Urinary bladder (tissue), 4 donors: Measurements from ENCODE around the gene PCED1B. TPM values are rescaled to one million over a fixed set of nuclear protein-coding genes. Genes with fewer than 3 reads are reported as not detected.

Experiments used
- DNase-seq: peaks from one replicate; pipeline ENCODE4 v3.0.0-alpha.2; 2015; ENCODE audit errors: extremely low spot score
- H3K27ac ChIP-seq: one replicate; pipeline ENCODE4 v1.5.1; 2013; ENCODE audit warnings: low read depth, mild to moderate bottlenecking, moderate library complexity
- H3K36me3 ChIP-seq: one replicate; pipeline ENCODE4 v1.6.1; 2013; ENCODE audit warnings: mild to moderate bottlenecking, moderate library complexity; ENCODE audit not compliant: insufficient read depth
- H3K4me1 ChIP-seq: one replicate; pipeline ENCODE4 v1.6.1; 2013; ENCODE audit warnings: mild to moderate bottlenecking, moderate library complexity; ENCODE audit not compliant: insufficient read depth
- H3K4me3 ChIP-seq: one replicate; pipeline ENCODE4 v1.5.1; 2013; ENCODE audit warnings: low read depth, low read length
- WGBS: extraction: QIAGEN DNeasy Blood & Tissue Kit; methylation state at CpG from one replicate; pipeline ENCODE4 v1.1.7; 2013; 5-methylcytosine and 5-hydroxymethylcytosine counted together
- polyA plus RNA-seq: library from polyadenylated mRNA; stranded (reverse); fragments of 200-250 nt; gene quantifications from one replicate; pipeline ENCODE4 v1.2.3, GENCODE V29; 2013
- total RNA-seq: library from RNA; depleted of rRNA; stranded (reverse); fragments of >200 nt; gene quantifications from one replicate; pipeline ENCODE4 v1.2.3, GENCODE V29; 2014
- donor health status: healthy with polysubstance abuse.
- donor health status: healthy.

PCED1B gene
- total and polyA plus RNA-seq, 2 donors, result 1.1 to 4.6 TPM

- Histone ChIP-seq H3K27ac (no peak overlapping the region), H3K4me1 (no peaks in the 10 kb centered on the region), H3K4me3 (no peak overlapping the region), H3K36me3 (no peaks in the 10 kb centered on the region)
- no peak for DNase-seq
- 72% methylated on average over 7 of the region's 7 CpGs for WGBS
Measured at GRCh38 chr12:47249719-47250357, 170.4 kb downstream of the PCED1B start.

GRCh38 chr12:47251919-47252318 lies 172.5 kb downstream of the PCED1B start:
- H3K4me3 ChIP-seq, result no peak overlapping the region
- H3K27ac ChIP-seq, result no peak overlapping the region
- H3K4me1 ChIP-seq, result no peaks in the 10 kb centered on the region
- no peaks in the 10 kb centered on the region for H3K36me3 ChIP-seq
- no peak for DNase-seq
- 95% methylated on average over 3 of the region's 3 CpGs for WGBS

GRCh38 chr12:47264951-47265350 lies 185.5 kb downstream of the PCED1B start:
- Histone ChIP-seq H3K27ac (no peak overlapping the region), H3K4me1 (no peaks in the 10 kb centered on the region), H3K4me3 (no peak overlapping the region), H3K36me3 (no peaks in the 10 kb centered on the region)
- no peak for DNase-seq
- whole genome bisulfite sequencing, result 90% methylated on average over 4 of the region's 4 CpGs

- 81% methylated on average over 4 of the region's 4 CpGs for WGBS
- no peak for DNase-seq
- H3K36me3 ChIP-seq, result no peaks in the 10 kb centered on the region
- H3K4me3 ChIP-seq, result no peak overlapping the region
- no peak overlapping the region for H3K27ac ChIP-seq
- no peaks in the 10 kb centered on the region for H3K4me1 ChIP-seq
Measured at GRCh38 chr12:47265391-47265790, 186.0 kb downstream of the PCED1B start.

GRCh38 chr12:47267571-47267970 lies 188.2 kb downstream of the PCED1B start:
- 87% methylated on average over 4 of the region's 4 CpGs for WGBS
- no peak for DNase-seq
- Histone ChIP-seq H3K27ac (no peak overlapping the region), H3K4me3 (no peak overlapping the region), H3K36me3 (no peaks in the 10 kb centered on the region), H3K4me1 (no peaks in the 10 kb centered on the region)

- DNase-seq, result no peak
- Histone ChIP-seq H3K36me3 (no peaks in the 10 kb centered on the region), H3K4me1 (no peaks in the 10 kb centered on the region), H3K4me3 (no peak overlapping the region), H3K27ac (no peak overlapping the region)
- whole genome bisulfite sequencing, result 88% methylated on average over 13 of the region's 13 CpGs
Measured at GRCh38 chr12:47268501-47269454, 189.4 kb downstream of the PCED1B start.

- no peaks in the 10 kb centered on the region for H3K4me1 ChIP-seq
- H3K4me3 ChIP-seq, result no peak overlapping the region
- no peak overlapping the region for H3K27ac ChIP-seq
- 88% methylated on average over 1 of the region's 1 CpG for WGBS
- H3K36me3 ChIP-seq, result no peaks in the 10 kb centered on the region
- DNase-seq, result no peak
Measured at GRCh38 chr12:47269916-47270315, 190.5 kb downstream of the PCED1B start.

- DNase-seq, result no peak
- no peak overlapping the region for H3K27ac ChIP-seq
- H3K4me3 ChIP-seq, result no peak overlapping the region
- no peaks in the 10 kb centered on the region for H3K4me1 ChIP-seq
- WGBS, result 83% methylated on average over 4 of the region's 4 CpGs
- no peaks in the 10 kb centered on the region for H3K36me3 ChIP-seq
Measured at GRCh38 chr12:47270782-47271664, 191.6 kb downstream of the PCED1B start.

- H3K27ac ChIP-seq, result no peak overlapping the region
- H3K4me1 ChIP-seq, result no peaks in the 10 kb centered on the region
- H3K4me3 ChIP-seq, result no peak overlapping the region
- no peak for DNase-seq
- 48% methylated on average over 2 of the region's 2 CpGs for WGBS
- no peaks in the 10 kb centered on the region for H3K36me3 ChIP-seq
Measured at GRCh38 chr12:47271800-47272239, 192.4 kb downstream of the PCED1B start.

- DNase-seq, result no peak
- Histone ChIP-seq H3K36me3 (no peaks in the 10 kb centered on the region), H3K4me1 (no peaks in the 10 kb centered on the region), H3K27ac (no peak overlapping the region), H3K4me3 (no peak overlapping the region)
- 74% methylated on average over 3 of the region's 3 CpGs for WGBS
Measured at GRCh38 chr12:47272412-47273190, 193.2 kb downstream of the PCED1B start.

- Histone ChIP-seq H3K4me1 (no peaks in the 10 kb centered on the region), H3K4me3 (no peak overlapping the region), H3K36me3 (no peaks in the 10 kb centered on the region), H3K27ac (no peak overlapping the region)
- 72% methylated on average over 4 of the region's 4 CpGs for WGBS
- no peak for DNase-seq
Measured at GRCh38 chr12:47273191-47273626, 193.8 kb downstream of the PCED1B start.

GRCh38 chr12:47274760-47275159 lies 195.3 kb downstream of the PCED1B start:
- 93% methylated on average over 2 of the region's 2 CpGs for WGBS
- no peak overlapping the region for H3K4me3 ChIP-seq
- DNase-seq, result no peak
- H3K27ac ChIP-seq, result no peak overlapping the region
- no peaks in the 10 kb centered on the region for H3K4me1 ChIP-seq
- no peaks in the 10 kb centered on the region for H3K36me3 ChIP-seq

GRCh38 chr12:47276253-47276620 lies 196.8 kb downstream of the PCED1B start:
- Histone ChIP-seq H3K4me3 (no peak overlapping the region), H3K27ac (no peak overlapping the region), H3K36me3 (no peaks in the 10 kb centered on the region), H3K4me1 (no peaks in the 10 kb centered on the region)
- WGBS, result 83% methylated on average over 5 of the region's 5 CpGs
- DNase-seq, result no peak
